Dedifferentiated amniotic fluid mesenchymal stem cell (primary cell): Measurements from ENCODE around the gene B3GNT8.
"Not testable (repeated sequence)": the region's sequence is repeated elsewhere in the genome, so short reads cannot be mapped to it uniquely, and the experiment has no call there.

ENCODE experiments used
- DNase-seq: peaks from one replicate; pipeline ENCODE4 v3.0.0-alpha.2; 2016; ENCODE audit errors: extremely low spot score

The B3GNT8 gene

DNA sequence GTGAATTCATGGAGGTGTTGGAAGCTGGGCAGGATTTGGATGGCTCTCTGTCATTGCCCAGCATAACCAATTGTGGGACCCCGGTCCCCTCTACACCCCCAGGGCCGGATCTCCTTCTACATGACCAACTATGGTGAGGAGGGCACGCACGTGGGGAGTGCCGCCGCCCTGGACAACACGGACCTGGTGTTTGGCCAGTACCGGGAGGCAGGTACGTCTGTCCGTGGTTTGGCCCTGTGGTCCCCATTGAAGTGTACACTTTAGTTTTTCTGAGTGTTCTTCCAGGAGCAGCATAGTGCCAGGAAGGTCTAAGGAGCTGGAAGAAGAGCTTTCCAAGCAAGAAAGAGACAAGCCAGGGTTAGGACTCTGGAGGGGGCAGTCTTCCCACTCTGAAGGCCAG lies 13.2 kb downstream of the B3GNT8 start:
- no peak for DNase-seq

DNA sequence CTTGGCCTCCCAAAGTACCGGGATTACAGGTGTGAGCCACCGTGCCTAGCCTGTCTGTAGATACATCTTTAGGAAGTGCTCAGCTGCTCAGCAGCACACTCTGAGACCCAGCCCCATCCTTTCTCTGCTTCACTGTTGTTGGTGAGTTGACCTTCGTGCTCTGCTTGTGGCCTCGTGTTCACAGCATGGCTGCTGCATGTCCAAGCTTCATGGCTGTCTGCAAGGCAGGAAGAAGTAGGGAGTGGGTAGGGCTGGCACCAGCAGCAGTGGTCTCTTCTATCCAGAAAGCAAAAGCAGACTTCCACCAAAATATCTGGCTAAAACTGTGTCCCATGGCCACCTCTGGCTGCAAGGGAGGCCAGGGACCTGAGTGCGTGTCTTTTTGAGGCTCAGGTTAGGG lies 14.2 kb downstream of the B3GNT8 start:
- no peak for DNase-seq

DNA sequence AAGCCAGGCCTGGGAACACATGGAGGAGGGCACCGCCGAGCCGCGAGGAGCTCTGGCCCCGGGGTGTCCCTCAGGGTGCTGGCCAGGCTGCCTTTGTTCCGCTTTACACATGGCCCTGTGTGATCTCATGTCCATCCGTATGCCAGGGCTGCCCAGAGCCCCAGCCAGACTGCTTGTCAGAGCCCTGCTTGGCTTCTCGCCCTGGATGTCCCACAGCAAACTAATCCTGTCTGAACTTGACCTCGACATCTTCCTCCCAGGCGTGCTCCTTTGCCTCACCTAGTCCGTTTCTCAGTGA lies 15.3 kb downstream of the B3GNT8 start:
- DNase-seq: no peak

DNA sequence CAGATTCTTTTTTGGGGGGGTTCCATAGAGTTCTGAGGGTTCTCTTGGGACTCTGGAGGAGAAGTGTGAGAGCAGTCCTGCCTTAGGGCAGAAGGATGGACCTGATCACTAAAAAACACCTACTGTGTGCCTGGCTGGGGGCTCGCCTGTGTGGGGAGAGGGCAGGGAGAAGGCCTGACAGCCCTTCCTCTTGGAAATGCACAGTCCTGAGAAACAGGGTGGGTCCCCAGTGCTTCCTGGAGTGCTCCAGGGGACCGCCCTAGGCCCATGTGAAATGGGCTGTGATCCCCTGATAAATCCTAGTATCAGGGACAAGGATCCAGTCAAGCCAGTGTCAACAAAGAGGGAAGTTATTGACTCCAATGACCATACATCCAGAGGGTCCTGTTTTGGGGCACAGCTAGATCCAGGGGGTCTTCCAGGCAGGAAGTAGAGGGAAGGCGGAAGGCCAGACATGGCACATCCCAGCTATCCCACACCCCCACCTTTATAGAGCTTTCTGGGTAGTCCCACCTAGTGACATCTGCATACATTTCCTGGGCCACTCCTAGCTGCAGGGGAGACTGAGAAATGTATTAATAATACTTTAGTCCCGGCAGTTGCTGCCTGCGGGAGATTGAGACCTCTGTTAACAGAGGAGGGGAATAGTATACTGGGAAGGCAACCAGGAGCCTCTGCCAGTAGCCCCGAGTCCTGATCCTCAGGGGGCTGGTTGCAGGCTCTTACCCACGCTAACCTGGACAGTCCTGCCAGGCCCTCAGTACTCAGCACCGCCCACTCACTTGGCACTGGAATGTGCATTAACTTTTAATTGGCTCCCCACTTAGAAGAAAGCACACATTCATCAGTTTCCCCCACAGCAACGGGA lies 15.8 kb downstream of the B3GNT8 start:
- DNase-seq: no peak

DNA sequence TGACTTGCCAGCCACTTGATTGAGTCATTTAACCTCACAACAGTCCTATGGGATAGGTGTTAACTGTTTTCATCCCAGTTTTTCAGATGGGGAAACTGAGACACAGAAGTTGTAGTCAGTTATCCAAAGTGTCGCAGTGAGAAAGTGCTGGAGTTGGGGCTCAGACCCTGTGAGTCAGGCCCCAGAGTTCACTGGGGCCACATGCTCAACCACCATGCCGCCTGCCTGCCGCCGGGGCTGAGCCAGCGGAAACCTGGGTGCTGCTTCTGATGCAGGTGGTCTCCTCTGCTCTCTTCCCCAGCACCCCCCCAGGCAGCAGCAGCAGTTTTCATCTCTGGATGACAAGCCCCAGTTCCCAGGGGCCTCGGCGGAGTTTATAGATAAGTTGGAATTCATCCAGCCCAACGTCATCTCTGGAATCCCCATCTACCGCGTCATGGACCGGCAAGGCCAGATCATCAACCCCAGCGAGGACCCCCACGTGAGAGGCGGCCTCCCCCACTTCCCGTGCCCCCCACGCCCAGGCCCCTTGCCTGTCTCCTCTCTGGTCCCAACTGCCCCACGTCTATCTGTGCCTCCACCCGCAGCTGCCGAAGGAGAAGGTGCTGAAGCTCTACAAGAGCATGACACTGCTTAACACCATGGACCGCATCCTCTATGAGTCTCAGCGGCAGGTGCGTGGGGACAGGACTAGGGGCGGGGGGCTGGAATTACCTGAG lies 16.7 kb downstream of the B3GNT8 start:
- no peak for DNase-seq

DNA sequence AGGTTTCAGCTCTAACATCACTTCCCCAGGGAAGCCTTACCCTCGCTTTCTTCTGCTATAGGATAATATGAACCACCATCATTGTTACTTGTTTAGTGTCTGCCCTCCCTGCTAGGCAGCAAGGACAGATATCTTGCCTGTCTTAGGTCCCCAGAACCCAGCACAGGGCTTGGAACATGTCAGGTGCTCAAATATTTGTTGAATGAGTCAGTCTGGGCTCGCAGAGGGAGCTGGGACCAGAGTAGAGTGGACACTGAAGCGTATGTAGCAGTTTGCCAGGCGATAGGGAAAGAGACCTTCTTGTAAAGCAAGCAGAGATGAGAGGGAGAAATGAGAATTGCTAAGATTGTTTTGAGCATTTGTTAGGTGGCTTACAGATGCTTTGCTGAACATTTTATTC lies 17.9 kb downstream of the B3GNT8 start:
- no peak for DNase-seq

DNA sequence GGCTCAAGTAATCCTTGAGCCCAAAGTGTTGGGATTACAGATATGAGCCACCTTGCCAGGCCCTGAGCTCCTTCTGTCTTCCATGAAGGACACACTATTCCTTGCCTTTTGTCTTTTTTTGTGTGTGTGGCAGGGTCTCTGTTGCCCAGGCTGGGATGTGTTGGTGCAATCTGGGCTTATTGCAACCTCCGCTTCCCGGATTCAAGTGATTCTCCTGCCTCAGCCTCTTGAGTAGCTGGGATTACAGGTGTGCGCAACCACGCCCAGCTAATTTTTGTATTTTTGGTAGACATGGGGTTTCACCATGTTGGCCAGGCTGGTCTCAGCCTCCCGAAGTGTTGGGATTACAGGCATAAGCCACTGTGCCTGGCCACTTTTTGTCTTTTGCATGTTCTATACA lies 18.3 kb downstream of the B3GNT8 start:
- DNase-seq: not testable (repeated sequence)

DNA sequence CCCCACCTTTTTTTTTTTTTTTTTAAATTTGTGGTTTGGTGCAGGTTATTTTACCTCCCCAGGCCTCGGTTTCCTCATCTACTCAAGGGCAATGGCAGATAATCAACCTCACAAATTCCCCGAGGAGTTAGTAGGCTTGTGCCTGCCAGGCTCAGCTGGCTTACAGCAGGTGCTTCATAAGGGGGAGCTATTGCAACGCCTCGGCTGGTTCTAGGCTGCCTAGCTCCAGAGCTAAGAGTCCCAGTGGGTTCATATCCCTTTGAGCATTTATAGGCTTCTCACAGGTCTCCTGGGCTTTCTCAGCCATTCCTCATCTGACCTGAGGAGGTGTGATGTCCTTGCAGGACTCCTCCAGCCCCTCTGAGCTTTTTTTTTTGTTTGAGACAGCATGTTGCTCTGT lies 18.9 kb downstream of the B3GNT8 start:
- no peak for DNase-seq

DNA sequence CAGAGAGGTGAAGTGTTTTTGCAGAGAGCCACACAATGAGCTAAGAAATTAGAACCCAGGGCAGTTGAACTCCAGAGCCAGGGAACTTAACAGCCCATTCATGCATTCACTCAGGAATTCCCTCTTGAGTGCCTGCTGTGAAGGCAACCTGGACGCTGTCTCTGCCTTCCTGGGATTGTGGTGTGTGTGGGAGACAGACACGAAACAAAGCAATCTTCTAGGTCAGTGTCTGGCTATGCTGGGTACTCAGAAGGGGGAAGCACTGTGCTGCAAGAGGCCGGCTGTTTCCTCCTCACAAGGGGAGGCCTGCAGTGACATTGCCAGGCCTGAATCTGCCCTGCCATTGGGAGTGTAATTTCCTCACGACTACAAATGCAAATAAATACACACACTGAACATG lies 19.9 kb downstream of the B3GNT8 start:
- no peak for DNase-seq

DNA sequence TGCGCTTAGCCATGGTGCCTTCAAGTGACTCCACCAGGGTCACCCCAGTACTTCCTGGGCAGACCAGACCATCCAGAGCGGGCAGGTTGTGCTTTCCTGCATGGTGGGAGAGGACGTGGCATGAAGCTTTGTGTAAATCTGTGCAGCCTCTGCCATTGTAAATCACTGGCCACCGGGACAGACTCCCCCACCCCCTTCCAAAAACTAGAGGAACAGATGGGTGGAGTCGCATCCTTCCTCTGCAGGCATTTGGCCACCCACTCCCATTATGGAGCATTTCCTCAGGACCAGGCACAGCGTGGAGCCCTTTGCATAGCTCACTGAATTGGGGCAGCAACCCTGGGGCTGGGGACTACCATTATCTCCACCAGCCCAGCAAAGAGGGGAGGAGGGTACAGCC lies 21.4 kb downstream of the B3GNT8 start:
- DNase-seq: no peak

DNA sequence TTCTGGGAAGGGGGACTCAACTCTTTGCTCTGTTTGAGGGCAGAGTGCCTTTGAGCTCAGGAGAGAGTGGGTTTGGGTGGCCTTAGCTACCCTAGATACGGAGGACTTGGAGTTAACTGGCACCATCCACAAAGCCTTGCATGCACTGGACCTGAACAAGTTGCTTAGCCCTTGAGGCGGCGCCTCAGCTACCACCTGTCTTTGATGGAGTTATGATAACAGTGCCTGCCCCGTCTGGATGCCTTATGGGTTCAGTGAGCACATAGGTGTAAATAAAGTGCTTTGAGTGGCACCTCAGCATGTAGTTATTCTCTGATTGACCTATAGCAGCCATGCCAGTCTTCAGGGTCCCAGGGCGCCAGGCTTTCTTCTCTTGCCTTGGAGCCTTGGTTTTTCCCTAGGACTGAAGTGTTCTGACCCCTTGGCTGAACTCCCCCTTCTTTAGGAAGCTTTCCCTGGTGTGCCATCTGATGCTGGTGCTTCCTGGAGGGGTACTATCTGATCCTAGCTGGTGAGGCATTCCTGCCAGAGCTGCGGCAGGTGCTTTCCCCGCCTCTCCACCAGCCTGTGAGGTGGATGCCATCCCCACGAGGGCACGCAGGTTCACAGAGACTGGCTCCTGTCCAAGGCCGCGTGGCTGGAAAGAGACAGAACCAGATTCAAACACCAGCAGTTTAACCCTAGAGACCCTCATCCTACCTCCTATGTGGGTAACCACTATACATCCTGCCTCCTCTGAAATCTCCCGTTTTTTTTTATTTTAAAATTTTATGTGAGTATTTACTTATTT lies 23.8 kb downstream of the B3GNT8 start:
- no peak for DNase-seq

DNA sequence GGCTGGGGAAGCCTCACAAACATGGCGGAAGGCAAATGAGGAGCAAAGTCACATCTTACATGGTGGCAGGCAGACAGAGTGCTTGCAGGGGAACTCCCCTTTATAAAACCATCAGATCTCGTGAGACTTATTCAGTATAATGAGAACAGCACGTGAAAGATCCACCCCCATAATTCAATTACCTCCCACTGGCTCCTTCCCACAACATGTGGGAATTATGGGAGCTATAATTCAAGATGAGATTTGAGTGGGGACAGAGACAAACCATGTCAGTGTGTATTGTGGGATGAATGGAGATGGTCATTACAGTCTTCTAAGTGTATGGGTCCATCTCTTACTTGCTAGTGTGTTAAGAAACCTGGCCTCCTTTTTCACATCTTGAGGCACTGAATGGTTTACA lies 25.2 kb downstream of the B3GNT8 start:
- DNase-seq: no peak

DNA sequence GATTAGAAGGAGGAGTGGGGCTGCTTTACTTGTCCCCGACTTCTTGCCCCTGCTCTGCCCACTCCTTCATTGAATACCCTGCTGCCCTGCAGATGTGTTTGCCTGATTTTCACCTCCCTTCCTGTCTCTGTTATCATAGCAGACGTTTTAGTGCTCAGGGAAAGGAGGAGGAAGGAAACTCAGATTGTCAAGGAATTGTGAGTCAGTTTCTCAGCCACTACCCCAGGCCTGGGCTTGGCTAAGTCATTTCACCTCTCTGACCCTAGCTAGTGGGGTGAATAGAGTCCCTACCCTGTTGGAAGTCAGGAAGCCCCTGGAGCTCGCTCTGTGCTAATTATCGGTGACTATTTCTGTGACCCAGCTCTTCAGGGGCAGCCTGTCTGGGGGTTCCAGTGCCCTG lies 25.7 kb downstream of the B3GNT8 start:
- no peak for DNase-seq

DNA sequence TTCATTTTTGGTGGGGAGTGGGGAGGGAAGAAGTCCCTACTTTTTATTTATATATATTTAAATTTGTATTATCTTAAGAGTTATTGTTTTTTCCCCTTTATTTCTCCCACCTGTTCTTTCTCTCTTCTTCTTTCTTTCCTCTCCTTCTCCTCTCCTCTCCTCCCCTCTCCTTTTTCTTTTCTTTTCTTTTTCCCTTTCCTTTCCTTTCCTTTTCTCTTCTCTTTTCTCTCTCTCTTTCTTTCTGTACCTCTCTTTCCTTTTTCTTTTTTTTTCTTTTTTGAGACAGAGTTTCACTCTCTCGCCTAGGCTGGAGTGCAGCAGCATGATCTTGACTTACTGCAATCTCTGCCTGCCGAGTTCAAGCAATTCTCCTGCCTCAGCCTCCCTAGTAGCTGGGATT lies 27.6 kb downstream of the B3GNT8 start:
- no peak for DNase-seq

DNA sequence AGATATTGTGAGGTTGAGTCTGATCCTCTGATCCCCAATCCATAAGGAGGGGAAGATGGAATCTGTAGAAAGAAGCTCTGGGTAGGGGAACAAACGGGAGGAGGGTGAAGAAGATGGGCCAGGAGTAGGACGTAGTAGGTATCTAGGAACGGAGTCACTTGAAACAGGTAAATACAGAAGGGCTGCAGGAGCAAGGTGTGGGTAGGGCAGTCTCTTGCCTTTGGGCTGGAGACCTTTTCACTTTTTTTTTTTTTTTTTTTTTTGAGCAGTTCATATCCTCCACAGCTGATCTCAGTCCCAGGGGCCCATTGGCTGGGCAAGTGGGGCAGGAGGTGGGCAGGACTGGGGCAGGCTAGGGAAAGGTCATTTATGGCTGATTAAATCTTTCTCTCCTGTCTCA lies 28.1 kb downstream of the B3GNT8 start:
- no peak for DNase-seq

DNA sequence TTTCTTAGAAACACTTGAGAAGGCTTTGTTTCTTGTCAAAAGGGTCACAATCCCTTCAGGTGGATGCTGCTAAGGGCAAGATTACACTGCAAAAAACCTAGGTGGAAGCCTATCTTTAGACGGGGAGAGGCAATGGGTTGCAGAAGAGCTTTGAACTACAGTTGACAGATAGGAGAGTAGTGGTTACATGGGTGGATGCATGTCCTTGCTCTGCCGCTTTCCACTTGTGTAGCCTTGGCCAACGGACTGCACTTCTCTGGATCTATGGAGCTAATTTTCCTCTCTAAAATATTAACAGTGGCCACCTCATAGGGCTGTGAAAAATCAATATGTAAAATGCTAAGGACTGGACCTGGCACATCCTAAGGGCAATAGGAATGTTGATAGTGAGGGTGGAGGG lies 28.6 kb downstream of the B3GNT8 start:
- DNase-seq: no peak

DNA sequence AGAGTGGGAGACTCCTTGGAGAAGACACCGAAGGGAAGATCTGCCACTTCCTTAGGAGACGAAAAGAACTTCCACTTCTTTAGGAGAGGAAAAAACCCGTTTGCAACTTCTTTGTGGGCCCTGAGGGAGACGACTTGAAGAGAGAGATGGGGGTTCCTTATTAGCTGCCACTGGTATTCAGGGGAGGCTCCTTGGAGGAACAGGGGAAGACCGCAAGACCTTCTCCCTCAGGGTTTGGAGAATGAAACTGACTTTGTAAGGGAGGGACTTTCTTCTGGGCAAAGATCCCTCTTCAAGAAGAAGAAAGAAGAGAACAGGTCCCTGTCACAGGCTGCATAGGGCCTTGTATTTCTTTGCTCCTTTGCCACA lies 29.1 kb downstream of the B3GNT8 start:
- no peak for DNase-seq

DNA sequence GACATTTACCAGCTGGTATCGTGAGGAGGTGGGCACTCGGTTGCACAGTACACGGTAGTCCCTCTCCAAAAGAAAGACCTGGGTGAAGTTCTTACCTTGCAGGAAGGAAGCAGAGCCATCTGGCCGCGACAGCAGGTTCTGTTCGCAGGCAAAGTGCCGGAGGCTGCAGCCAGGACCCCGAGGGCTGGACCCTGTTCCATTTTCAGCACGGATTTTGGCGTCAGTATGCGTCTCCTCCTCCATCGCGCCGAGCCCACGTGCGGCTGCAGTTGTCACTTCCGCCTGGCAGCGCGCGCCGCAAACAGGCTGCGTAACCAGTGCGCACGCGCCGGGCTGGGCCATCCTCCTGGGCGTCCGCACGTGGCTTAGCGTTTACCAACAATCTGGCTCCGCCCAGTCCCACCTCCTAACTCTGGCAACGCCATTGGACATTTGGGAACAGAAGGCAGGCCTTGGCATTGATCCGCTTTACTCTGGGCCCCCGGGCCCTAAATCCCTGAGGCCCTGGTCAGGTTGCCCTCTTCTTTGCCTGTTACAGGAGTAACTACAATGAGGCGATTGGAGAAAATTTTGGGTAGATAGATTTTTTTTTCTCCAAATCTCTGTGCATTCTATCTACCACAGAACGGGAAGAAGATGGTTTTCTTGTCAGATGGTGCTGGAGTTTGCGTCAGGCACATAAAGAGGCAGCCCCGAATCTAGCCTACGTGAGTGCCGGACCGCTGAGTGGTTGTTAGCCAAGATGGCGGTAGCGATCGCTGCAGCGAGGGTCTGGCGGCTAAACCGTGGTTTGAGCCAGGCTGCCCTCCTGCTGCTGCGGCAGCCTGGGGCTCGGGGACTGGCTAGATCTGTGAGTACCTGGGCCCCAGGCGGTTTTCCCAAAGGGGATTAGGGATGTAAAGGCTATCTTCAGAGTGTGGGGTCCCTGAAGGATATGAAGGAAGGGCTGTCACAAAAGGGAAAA lies 29.8 kb downstream of the B3GNT8 start, which contains the start of the genes BCKDHA and EXOSC5:
Gene BCKDHA, plus strand, starts transcription at position 733 of the 964 bp plus-strand sequence. Its CDS starts 10 bp downstream, at position 743.
Gene EXOSC5, minus strand, starts transcription at position 274 of the 964 bp plus-strand sequence. Its CDS starts 31 bp downstream, at position 243.
- DNase-seq: peak; percentile 100

DNA sequence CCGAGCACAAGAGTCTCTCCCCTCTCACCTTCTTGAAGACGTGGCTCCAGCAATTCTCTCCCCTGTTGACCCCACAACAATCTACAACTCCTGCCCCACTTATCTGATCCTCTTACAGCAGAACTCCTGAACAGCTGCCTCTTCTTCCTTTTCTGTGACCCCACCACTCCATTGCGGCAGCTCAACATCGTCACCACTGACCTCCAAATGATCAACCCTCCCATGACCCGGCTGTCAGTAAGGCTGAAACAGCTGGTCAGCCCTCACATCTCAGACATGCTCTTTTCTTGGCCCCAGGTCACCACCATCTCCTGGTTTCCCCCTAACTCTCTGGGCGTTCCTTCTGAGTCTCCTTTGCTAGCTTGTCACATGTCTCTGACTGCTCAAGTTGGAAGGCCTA lies 31.8 kb downstream of the B3GNT8 start:
- no peak for DNase-seq

DNA sequence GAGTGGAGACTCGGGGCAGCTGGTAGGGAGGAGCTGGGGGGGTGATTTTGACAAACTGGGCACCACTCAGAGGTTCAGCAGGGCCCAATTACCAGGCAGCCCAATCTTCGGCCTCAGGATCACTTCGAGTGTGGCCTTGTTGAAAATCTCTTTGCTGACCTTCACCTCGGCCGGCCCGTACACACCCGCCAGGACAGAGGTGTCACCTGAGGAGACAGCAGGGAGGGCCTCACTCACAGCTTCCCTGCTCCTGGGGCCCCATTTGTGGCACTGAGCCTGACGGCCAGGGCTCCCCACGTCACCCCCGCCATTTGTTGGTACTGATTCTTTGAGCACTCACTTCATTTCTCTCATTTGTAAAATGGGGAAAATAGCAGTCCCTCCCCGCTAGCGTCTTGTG lies 34.4 kb downstream of the B3GNT8 start:
- DNase-seq: no peak

DNA sequence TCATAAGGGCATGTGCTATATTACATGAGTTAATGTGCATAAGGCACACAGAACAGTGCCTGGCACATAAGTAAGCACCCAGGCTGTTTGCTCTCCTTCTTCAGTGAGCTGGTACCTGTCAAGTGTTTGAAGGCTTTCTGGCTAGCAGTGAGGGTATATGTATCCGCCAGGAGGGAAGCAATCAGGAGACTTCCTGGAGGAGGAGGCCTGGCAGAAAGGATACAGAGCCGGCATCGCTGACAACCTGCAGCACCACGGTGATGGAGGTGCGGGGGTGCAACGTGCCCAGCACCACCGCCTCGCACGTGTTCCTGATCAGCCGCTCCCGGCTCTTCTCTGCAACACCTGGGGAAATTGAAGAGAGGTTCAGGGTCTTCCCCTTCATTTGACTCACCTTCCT lies 35.6 kb downstream of the B3GNT8 start:
- no peak for DNase-seq
